Epithelial cell of esophagus (primary cell): ENCODE results near the gene CDH4.

ENCODE experiments used
- DNase-seq: peaks from one replicate; pipeline ENCODE4 v3.0.0; 2010; ENCODE audit warnings: low read depth
- H3K4me3 ChIP-seq: 2 replicates; pipeline ENCODE4 v1.5.1; 2011; ENCODE audit warnings: mild to moderate bottlenecking, low read length, control low read depth
- TF ChIP-seq, protein P1 (sequence below): IDR thresholded peaks from 2 replicates; pipeline ENCODE4 v1.5.1; 2011; ENCODE audit warnings: low read depth, mild to moderate bottlenecking, low read length, control low read depth, inconsistent platforms; ENCODE audit not compliant: insufficient read depth; ENCODE audit errors: missing control alignments

Gene CDH4

DNA sequence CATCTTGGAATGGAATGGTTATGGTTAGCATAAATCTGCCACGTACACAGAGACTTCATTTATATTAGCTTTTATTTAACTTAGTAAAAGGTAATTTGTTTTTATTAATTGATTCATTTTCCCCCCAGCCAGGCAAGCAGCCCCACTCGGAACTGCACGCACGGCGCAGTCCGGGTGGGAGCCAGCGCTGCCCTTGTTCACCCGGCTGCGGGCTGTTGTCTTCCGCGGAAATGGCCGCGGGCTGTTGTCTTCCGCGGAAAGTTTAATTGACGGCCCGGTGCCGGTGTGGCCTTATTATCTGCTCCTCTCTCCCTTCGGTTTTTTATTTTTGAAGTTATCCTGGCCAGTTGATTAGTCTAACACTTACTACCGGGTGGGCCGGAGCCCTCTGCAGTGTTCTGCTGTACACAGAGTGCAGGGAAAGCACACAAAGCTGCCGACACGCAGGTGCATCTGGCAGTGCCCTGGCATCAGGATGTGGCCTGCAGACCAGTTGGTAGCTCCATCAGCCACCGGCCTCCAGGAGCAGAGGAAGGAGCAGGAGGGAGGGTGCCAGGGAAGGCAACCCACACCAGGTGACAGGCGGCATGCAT, 270.5 kb downstream of the CDH4 start:
- DNase-seq, result no peak
- H3K4me3 ChIP-seq, result no peak overlapping the region
- TF ChIP-seq, protein P1, sequence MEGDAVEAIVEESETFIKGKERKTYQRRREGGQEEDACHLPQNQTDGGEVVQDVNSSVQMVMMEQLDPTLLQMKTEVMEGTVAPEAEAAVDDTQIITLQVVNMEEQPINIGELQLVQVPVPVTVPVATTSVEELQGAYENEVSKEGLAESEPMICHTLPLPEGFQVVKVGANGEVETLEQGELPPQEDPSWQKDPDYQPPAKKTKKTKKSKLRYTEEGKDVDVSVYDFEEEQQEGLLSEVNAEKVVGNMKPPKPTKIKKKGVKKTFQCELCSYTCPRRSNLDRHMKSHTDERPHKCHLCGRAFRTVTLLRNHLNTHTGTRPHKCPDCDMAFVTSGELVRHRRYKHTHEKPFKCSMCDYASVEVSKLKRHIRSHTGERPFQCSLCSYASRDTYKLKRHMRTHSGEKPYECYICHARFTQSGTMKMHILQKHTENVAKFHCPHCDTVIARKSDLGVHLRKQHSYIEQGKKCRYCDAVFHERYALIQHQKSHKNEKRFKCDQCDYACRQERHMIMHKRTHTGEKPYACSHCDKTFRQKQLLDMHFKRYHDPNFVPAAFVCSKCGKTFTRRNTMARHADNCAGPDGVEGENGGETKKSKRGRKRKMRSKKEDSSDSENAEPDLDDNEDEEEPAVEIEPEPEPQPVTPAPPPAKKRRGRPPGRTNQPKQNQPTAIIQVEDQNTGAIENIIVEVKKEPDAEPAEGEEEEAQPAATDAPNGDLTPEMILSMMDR, result no peak

DNA sequence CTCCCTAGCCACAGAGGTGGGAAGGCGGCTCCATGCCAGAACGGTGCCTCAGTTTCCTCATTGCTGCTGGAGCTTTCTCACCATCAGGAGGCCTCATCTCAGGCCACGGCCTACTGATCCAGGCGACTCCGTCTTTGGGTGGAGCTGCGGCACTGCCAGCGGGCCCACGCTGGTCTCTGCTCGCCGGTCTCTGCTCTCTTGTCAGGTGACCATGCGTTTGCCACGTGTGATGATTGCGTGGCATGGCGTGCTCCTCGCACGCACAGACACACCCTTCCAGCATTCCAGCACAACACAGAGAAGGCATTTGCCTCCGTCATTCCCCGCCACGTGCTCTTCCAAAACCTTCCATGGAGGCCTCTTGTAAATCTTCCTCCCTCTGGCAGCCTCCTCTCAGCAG, 271.1 kb downstream of the CDH4 start:
- TF ChIP-seq, protein P1, result no peak
- DNase-seq, result no peak
- H3K4me3 ChIP-seq, result no peak overlapping the region

DNA sequence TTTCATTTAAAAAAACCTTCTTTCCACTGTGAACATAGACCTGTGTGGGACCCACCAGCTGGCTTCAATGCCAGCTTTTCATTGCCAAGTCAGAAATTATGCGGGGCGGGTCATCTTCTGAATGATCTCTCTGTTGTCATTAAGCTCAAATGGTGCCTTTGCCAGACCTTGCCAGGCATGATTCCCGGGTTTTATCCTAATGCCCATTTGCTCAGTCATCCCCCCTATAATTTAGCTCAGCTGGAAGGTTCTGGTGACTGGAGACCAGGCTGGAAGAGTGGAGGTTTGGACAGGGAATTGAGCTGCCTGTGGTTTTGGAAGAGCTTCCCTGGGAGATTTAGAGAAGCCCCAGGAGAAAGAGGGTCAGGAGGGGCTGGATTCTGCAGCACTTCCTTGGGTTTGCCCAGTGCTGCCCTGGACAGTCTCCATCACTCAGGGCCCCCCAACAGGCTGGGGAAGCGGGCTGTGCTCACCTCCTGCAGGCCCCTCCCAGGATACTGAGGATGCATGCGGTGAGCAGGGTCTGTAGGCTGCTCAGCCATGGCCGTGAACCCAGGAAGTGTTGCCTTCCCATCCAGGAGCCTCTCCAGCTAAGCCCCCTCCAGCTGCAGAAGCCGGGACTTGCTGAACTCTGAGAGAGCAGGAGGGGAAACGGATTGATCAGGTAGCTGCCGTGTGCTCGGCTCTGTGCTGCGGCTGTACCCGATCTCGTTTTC, 273.0 kb downstream of the CDH4 start:
- H3K4me3 ChIP-seq, result no peak overlapping the region
- TF ChIP-seq, protein P1, result no peak
- no peak for DNase-seq

DNA sequence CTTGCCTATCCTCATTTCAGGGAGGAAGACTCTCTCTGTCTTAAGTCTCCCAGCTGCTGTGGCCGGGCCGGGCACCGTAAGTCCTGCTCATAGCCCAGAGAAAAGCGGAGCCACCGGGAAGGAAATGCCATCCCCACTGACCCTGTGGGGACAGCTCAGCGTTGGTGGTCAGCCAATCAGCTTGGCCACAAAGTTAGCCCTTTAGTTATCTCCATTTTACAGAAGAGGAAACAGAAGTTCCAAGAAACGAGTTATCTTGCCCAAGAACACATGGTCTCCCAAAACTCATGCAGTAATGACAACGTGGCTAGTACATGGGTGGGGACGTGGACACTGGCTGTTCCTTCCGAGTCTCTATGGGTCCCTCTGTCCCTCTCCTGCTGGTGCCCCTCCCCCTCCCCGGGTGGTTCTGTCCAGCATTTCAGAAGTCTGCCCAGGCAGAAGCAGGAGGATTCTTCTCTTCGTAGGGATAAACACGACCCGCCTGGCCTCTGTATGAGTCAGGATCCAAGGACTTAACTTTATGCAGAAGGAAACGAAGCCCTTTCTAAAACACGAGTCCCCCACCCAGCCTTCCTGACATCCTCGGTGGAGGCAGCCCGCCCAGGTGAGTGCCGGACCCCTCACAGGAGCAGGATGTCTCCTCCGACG, 273.8 kb downstream of the CDH4 start:
- H3K4me3 ChIP-seq, result no peak overlapping the region
- TF ChIP-seq, protein P1, result no peak
- no peak for DNase-seq

DNA sequence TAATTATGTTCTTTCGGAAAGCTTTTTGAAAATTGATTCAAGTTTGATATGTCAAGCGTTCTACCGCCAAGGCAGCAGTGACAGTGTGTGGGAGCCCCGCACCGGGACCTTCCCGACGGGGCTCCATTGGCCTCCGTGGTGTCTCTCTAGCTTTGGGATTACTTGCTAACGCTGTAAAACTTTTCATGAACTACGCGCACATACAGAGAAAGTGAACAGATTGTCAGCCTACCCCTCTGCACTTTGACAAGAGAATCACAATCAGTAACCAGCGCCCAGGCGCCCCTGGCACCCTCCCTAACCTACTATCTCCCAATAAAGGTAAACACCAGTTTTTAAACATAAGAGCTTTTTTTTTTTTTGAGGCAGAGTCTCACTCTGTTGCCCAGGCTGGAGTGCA, 274.8 kb downstream of the CDH4 start:
- no peak for DNase-seq
- TF ChIP-seq, protein P1, result no peak
- H3K4me3 ChIP-seq, result no peak overlapping the region

DNA sequence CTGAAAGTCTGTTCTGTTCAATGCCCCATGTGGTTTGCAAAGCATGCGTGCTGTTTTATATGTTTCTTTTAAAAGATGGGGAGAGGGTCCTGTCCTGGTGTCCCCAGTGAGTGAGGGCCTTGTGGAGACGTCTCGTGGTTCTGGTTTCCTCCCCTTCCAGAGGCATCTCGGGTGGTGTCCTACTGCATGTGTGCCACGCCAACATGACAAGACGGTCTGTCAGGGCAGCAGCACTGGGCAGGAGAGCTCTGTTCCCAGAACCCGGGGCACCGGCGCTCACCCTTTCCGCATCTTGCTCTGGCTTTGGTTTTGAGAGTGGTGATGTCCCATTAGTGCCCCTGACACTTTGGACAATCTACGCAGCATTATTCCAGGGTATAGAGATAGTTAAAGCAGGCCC, 275.6 kb downstream of the CDH4 start:
- H3K4me3 ChIP-seq, result no peak overlapping the region
- no peak for DNase-seq
- TF ChIP-seq, protein P1, result no peak
